Astrocyte of the spinal cord (primary cell): Measurements from ENCODE around the gene MAP7.

Experiments used
- DNase-seq: peaks from one replicate; pipeline ENCODE4 v3.0.0; 2011; ENCODE audit warnings: low read depth, low spot score
- H3K4me3 ChIP-seq: 2 replicates; pipeline ENCODE4 v1.5.1; 2011; ENCODE audit warnings: low read depth, mild to moderate bottlenecking, low read length, moderate library complexity
- CTCF ChIP-seq: IDR thresholded peaks from 2 replicates; pipeline ENCODE4 v1.5.1; 2012; ENCODE audit warnings: low read depth, mild to moderate bottlenecking, low read length, inconsistent platforms
- in situ Hi-C: cut with HindIII; loops from 2 replicates; pipeline ENCODE4 v1.10.0; 2017; ENCODE audit warnings: low sequenced_read_pairs

MAP7 gene

DNA sequence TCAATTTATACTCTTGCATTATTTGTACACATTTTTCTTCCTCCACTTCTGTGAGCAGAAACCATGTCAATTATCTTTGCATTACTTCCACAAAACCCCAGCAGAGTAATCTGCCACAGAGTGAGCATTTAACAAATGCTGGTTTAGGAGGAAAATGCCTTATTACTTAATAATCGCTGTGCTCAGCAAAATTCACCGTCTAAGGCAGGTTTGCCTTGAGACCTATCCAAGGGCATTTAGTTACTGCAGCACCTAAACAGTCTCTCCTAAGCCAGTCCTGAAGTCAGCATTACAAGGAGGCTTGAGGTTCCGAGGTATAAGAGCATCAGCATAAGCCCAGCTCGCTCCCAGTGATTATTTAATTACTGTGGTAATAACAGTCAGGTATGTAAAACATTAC is 28.3 kb downstream of the MAP7 start:
- in situ Hi-C loops: no loop called here
- no peak for TF ChIP-seq CTCF
- H3K4me3 ChIP-seq: no peak overlapping the region
- no peak for DNase-seq

DNA sequence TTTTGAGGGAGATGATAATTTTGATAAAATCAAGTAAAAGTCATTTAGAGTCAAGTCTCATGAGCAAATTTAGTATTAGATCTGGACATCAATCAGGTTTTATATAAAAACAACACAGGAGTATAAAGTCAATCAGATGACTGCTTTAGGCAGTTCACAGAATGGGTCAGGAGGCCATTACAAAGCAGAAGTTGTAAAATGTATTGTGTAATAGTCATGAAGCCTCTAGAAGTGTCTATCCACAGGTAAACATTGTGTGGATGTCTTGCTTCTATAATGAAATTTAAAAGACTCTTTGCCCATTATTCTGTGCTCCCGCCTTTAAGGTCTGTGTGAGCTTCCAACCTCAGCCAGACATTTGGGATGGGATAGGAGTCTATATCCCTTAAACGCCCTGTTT is 28.8 kb downstream of the MAP7 start:
- DNase-seq: no peak
- H3K4me3 ChIP-seq: no peak overlapping the region
- TF ChIP-seq CTCF: no peak
- in situ Hi-C loops: no loop called here

GRCh38 chr6:136520517-136520916 is 29.7 kb downstream of the MAP7 start:
- no peak overlapping the region for H3K4me3 ChIP-seq
- no peak for TF ChIP-seq CTCF
- in situ Hi-C loops: no loop called here
- DNase-seq: no peak

DNA sequence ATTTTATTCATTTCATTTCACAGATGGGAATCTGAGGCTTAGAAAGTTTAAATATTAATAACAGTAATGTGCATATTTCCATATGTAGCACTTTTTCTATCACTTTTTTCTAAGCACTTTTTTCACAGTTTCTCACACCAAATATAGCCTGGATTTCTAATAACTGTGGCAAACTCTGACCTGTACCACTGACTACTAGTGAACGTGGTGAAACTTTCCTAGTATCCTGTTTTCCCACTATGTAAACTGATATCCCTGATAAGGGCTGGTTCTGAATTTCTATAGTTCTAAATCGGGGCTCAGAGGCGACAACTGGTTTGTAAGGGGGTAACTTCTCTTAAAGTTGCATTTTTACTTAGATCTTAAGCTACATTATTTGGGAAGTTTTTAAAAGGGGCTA is 32.6 kb downstream of the MAP7 start:
- H3K4me3 ChIP-seq: no peak overlapping the region
- no peak for TF ChIP-seq CTCF
- no peak for DNase-seq
- in situ Hi-C loops: no loop called here

DNA sequence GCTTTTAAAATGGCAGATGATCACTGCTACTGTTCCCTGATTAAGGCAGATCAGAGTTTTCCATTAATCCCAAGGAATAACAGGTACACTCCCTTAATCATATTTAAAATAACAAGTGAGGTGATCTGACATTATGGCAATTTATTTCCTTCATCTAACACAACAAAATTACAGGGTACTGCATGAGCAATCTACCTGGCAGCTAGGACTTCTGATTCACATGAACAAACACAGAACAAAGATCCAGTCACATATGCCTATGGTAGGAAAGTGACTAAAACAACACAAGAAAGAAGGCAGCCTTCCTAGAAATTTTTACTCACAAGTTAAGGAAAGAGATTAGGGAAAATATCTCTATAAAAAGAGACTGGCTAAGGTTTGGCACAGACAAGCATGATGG is 33.2 kb downstream of the MAP7 start:
- in situ Hi-C loops: no loop called here
- H3K4me3 ChIP-seq: no peak overlapping the region
- no peak for DNase-seq
- TF ChIP-seq CTCF: no peak

DNA sequence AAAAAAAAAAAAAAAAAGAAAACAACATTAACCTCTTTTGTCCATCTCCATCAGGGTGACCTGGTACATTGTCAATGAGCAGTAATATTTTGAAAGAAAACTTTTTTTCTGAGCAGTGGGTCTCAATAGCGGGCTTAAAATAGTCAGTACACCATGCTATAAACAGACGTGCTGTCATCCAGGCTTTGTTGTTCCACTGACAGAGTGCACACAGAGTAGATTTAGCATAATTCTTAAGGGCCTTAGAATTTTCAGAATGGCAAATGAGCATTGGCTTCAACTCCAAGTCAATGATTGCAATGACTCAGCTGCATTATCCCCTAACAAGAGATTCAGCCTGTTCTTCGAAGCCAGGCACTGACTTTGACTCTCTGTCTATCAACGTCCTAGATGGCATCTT is 35.6 kb downstream of the MAP7 start:
- DNase-seq: no peak
- in situ Hi-C loops: no loop called here
- H3K4me3 ChIP-seq: no peak overlapping the region
- TF ChIP-seq CTCF: no peak

DNA sequence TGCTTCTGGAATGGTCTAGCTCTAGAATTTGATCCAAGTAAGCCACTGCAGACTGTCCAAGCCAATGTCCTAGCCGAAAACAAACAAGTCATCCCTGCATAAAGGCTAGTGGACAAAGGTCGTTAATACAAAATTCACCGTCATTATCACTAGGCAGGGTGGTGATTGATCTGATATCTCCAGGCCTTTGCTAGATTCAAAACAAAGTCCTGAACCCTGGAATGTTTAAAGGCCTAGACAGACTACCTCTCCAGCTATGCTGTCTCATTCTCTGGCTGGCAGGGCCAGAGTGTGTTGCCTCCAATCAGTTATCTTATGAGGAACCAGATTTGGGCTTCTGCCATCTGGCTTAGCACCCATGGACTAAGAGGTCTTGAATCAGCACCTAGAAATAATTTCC is 38.3 kb downstream of the MAP7 start:
- no peak for TF ChIP-seq CTCF
- no peak for DNase-seq
- no peak overlapping the region for H3K4me3 ChIP-seq
- in situ Hi-C loops: no loop called here
